H9 (cell line): ENCODE measurements around the gene C17orf50. TPM values are rescaled to one million over a fixed set of nuclear protein-coding genes. Genes with fewer than 3 reads are reported as not detected.

ENCODE experiments used
- DNase-seq: peaks from one replicate; pipeline ENCODE4 v3.0.0-alpha.2; 2017
- H2AFZ ChIP-seq: one replicate; pipeline ENCODE4 v1.6.1; 2013; ENCODE audit warnings: mild to moderate bottlenecking, low read length, control low read depth, moderate library complexity
- H2AK5ac ChIP-seq: 2 replicates; pipeline ENCODE4 v1.6.1; 2013; ENCODE audit warnings: low read length, control low read depth, mixed read lengths; ENCODE audit not compliant: insufficient read length
- H2BK120ac ChIP-seq: one replicate; pipeline ENCODE4 v1.6.1; 2013; ENCODE audit warnings: low read depth, mild to moderate bottlenecking, low read length, control low read depth, inconsistent platforms; ENCODE audit not compliant: poor library complexity, severe bottlenecking
- H2BK12ac ChIP-seq: 2 replicates; pipeline ENCODE4 v1.6.1; 2013; ENCODE audit warnings: low read length, control low read depth, mixed read lengths, low read depth; ENCODE audit not compliant: insufficient read length
- H2BK15ac ChIP-seq: 2 replicates; pipeline ENCODE4 v1.6.1; 2013; ENCODE audit warnings: low read depth, low read length, control low read depth
- H2BK20ac ChIP-seq: one replicate; pipeline ENCODE4 v1.6.1; 2013; ENCODE audit warnings: low read depth, mild to moderate bottlenecking, low read length, control low read depth, inconsistent platforms; ENCODE audit not compliant: poor library complexity, severe bottlenecking
- H2BK5ac ChIP-seq: 2 replicates; pipeline ENCODE4 v1.6.1; 2013; ENCODE audit warnings: low read length, control low read depth, mixed read lengths; ENCODE audit not compliant: insufficient read length
- H3K14ac ChIP-seq: 2 replicates; pipeline ENCODE4 v1.6.1; 2013; ENCODE audit warnings: low read length, control low read depth; ENCODE audit not compliant: insufficient read depth
- H3K18ac ChIP-seq: 2 replicates; pipeline ENCODE4 v1.6.1; 2013; ENCODE audit warnings: low read depth, mild to moderate bottlenecking, mixed read lengths, low read length, control low read depth; ENCODE audit not compliant: insufficient read length
- H3K23ac ChIP-seq: 2 replicates; pipeline ENCODE4 v1.6.1; 2013; ENCODE audit warnings: low read length, control low read depth, mixed read lengths, low read depth; ENCODE audit not compliant: insufficient read length
- H3K23me2 ChIP-seq: 2 replicates; pipeline ENCODE4 v1.6.1; 2013; ENCODE audit warnings: low read depth, mild to moderate bottlenecking, mixed read lengths, low read length, control low read depth; ENCODE audit not compliant: insufficient read length, poor library complexity, severe bottlenecking
- H3K27ac ChIP-seq: 2 replicates; pipeline ENCODE4 v1.5.1; 2013; ENCODE audit warnings: low read length, control low read depth, mixed read lengths, low read depth; ENCODE audit not compliant: insufficient read length
- H3K27me3 ChIP-seq: 2 replicates; pipeline ENCODE4 v1.6.1; 2013; ENCODE audit warnings: low read length, control low read depth, inconsistent platforms; ENCODE audit not compliant: insufficient read depth
- H3K4ac ChIP-seq: 2 replicates; pipeline ENCODE4 v1.6.1; 2013; ENCODE audit warnings: low read depth, mild to moderate bottlenecking, control low read depth, inconsistent platforms, low read length, moderate library complexity
- H3K4me1 ChIP-seq: 2 replicates; pipeline ENCODE4 v1.6.1; 2013; ENCODE audit warnings: low read length, control low read depth, inconsistent platforms; ENCODE audit not compliant: insufficient read depth
- H3K4me2 ChIP-seq: 2 replicates; pipeline ENCODE4 v1.6.1; 2013; ENCODE audit warnings: low read length, control low read depth, mixed read lengths; ENCODE audit not compliant: insufficient read length, insufficient read depth
- H3K56ac ChIP-seq: 2 replicates; pipeline ENCODE4 v1.6.1; 2013; ENCODE audit warnings: low read depth, mild to moderate bottlenecking, mixed read lengths, low read length, control low read depth; ENCODE audit not compliant: insufficient read length
- H3K79me1 ChIP-seq: 2 replicates; pipeline ENCODE4 v1.6.1; 2013; ENCODE audit warnings: low read depth, mild to moderate bottlenecking, moderate library complexity, low read length, control low read depth, inconsistent platforms; ENCODE audit not compliant: insufficient read depth, poor library complexity, severe bottlenecking
- H3K79me2 ChIP-seq: 2 replicates; pipeline ENCODE4 v1.6.1; 2013; ENCODE audit warnings: low read length, control low read depth, inconsistent platforms; ENCODE audit not compliant: insufficient read depth
- H3K9ac ChIP-seq: 2 replicates; pipeline ENCODE4 v1.6.1; 2013; ENCODE audit warnings: low read length, control low read depth, mixed read lengths; ENCODE audit not compliant: insufficient read length; ENCODE audit errors: extremely low read depth
- H3K9me3 ChIP-seq: one replicate; pipeline ENCODE4 v1.6.1; 2013; ENCODE audit warnings: low read depth, low read length, inconsistent platforms; ENCODE audit not compliant: control insufficient read depth
- H3T11ph ChIP-seq: one replicate; pipeline ENCODE4 v1.6.1; 2013; ENCODE audit warnings: mild to moderate bottlenecking, low read length, control low read depth, inconsistent platforms
- H4K20me1 ChIP-seq: one replicate; pipeline ENCODE4 v1.6.1; 2013; ENCODE audit not compliant: control insufficient read depth, insufficient read length, insufficient read depth
- H4K5ac ChIP-seq: 2 replicates; pipeline ENCODE4 v1.6.1; 2013; ENCODE audit warnings: low read depth, mild to moderate bottlenecking, mixed read lengths, low read length, control low read depth; ENCODE audit not compliant: insufficient read length
- H4K8ac ChIP-seq: replicated peaks from 2 replicates; pipeline ENCODE4 v1.6.1; 2013; ENCODE audit warnings: low read length, control low read depth, mixed read lengths, low read depth; ENCODE audit not compliant: insufficient read length
- H4K91ac ChIP-seq: 2 replicates; pipeline ENCODE4 v1.6.1; 2013; ENCODE audit warnings: low read depth, mild to moderate bottlenecking, moderate library complexity, mixed read lengths, low read length, control low read depth; ENCODE audit not compliant: insufficient read length
- H3K27ac Mint-ChIP-seq, 3 experiments: 2 replicates in 2 of 3; 3 replicates in 1 of 3; pipeline ENCODE4 v1.8.0; 2020 to 2021; ENCODE audit warnings: mixed read lengths in 3 of 3, mild to moderate bottlenecking in 1 of 3, moderate library complexity in 1 of 3
- H3K27me3 Mint-ChIP-seq: 2 replicates; pipeline ENCODE4 v1.8.0; 2021; ENCODE audit warnings: low read depth, mild to moderate bottlenecking, moderate library complexity, mixed read lengths
- H3K36me3 Mint-ChIP-seq, 3 experiments: 2 replicates in 2 of 3; 3 replicates in 1 of 3; pipeline ENCODE4 v1.8.0; 2020 to 2021; ENCODE audit warnings: low read depth in 3 of 3, mixed read lengths in 3 of 3; ENCODE audit not compliant: insufficient read depth in 1 of 3
- H3K4me1 Mint-ChIP-seq, 2 experiments: 2 replicates each; pipeline ENCODE4 v1.8.0; 2020; ENCODE audit warnings: mixed read lengths in 2 of 2
- H3K4me3 Mint-ChIP-seq, 2 experiments: 2 replicates in 1 of 2; 3 replicates in 1 of 2; pipeline ENCODE4 v1.8.0; 2020 to 2021; ENCODE audit warnings: mild to moderate bottlenecking in 2 of 2, mixed read lengths in 2 of 2, moderate library complexity in 1 of 2
- H3K9me3 Mint-ChIP-seq, 2 experiments: 2 replicates in 1 of 2; 3 replicates in 1 of 2; pipeline ENCODE4 v1.8.0; 2020; ENCODE audit warnings: mild to moderate bottlenecking in 2 of 2, mixed read lengths in 2 of 2, moderate library complexity in 1 of 2
- CTCF ChIP-seq: fragments of 200-600 bp; sonication (generic); conservative IDR thresholded peaks from 3 replicates; pipeline ENCODE4 v1.8.0; 2021; ENCODE audit warnings: antibody characterized with exemption, mild to moderate bottlenecking
- WGBS: extraction: QIAGEN DNeasy Blood & Tissue Kit; methylation state at CpG from one replicate; pipeline ENCODE4 v1.1.7; 2013; ENCODE audit warnings: missing lambda C conversion rate, low lambda C conversion rate, mixed read lengths; ENCODE audit not compliant: insufficient read length; ENCODE audit errors: extremely low coverage; 5-methylcytosine and 5-hydroxymethylcytosine counted together
- total RNA-seq: library from RNA; stranded (reverse); gene quantifications from 2 replicates; pipeline ENCODE4 v1.2.1, GENCODE V29; 2021

C17orf50 gene
- total RNA-seq, 1 experiment from 2014 or later = not detected

GRCh38 chr17:35768797-35769196 is 8.1 kb downstream of the C17orf50 start:
- Histone ChIP-seq H2BK20ac (no peak overlapping the region), H4K5ac (no peak overlapping the region), H2AK5ac (no peak overlapping the region), H3K27ac (no peak overlapping the region), H3K18ac (no peak overlapping the region), H3T11ph (no peak overlapping the region), H3K56ac (no peak overlapping the region), H3K27me3 (no peaks in the 10 kb centered on the region), H4K91ac (no peak overlapping the region), H4K8ac (no peak overlapping the region), H3K14ac (no peak overlapping the region), H2BK12ac (no peak overlapping the region), H3K23ac (no peak overlapping the region), H2BK5ac (no peak overlapping the region), H3K79me2 (no peaks in the 10 kb centered on the region), H3K9me3 (no peaks in the 10 kb centered on the region), H3K4me1 (peaks cover 4% of the 10 kb centered on the region; the same call in 1 of the 2 replicates), H2AFZ (no peak overlapping the region), H2BK15ac (no peak overlapping the region), H3K4me2 (no peak overlapping the region), H2BK120ac (no peak overlapping the region), H3K9ac (no peak overlapping the region), H3K4ac (no peak overlapping the region), H3K79me1 (no peaks in the 10 kb centered on the region), H4K20me1 (no peaks in the 10 kb centered on the region), H3K23me2 (peaks cover 5% of the 10 kb centered on the region)
- whole genome bisulfite sequencing = no CpG with 5 or more reads among the region's 2 CpGs
- Mint-ChIP-seq H3K27me3 (peaks cover 20% of the 10 kb centered on the region), H3K4me1 (peaks cover 32 to 33% of the 10 kb centered on the region in 2 experiments), H3K4me3 (no peak overlapping the region), H3K9me3 (no peaks in the 10 kb centered on the region; a peak in 2 of 5 replicates), H3K36me3 (no peaks in the 10 kb centered on the region; a peak in 1 of 7 replicates), H3K27ac (no peak overlapping the region)
- no peak for TF ChIP-seq CTCF
- no peak for DNase-seq
